Brain microvascular endothelial cell (primary cell): ENCODE data around the gene CRTAP.
A peak's percentile ranks its signal among the peaks of the same experiment; 100 is the strongest.

Experiments used
- DNase-seq: peaks from one replicate; pipeline ENCODE4 v3.0.0-alpha.2; 2020
- H3K27ac ChIP-seq: fragments of 250-450 bp; sonication (Bioruptor Pico); 2 replicates; pipeline ENCODE4 v1.5.1; 2020; ENCODE audit warnings: mild to moderate bottlenecking, moderate library complexity
- H3K27me3 ChIP-seq: fragments of 250-450 bp; sonication (Bioruptor Pico); replicated peaks from 2 replicates; pipeline ENCODE4 v1.5.1; 2020; ENCODE audit warnings: mild to moderate bottlenecking
- H3K36me3 ChIP-seq: fragments of 250-450 bp; sonication (Bioruptor Pico); replicated peaks from 2 replicates; pipeline ENCODE4 v1.5.1; 2020; ENCODE audit warnings: mild to moderate bottlenecking
- H3K4me3 ChIP-seq: 2 replicates; pipeline ENCODE4 v1.5.1; 2011; ENCODE audit warnings: low read depth, mild to moderate bottlenecking, control low read depth, low read length, moderate library complexity
- in situ Hi-C: cut with HindIII; loops from 2 replicates; pipeline ENCODE4 v1.10.0; 2017; ENCODE audit warnings: low sequenced_read_pairs, low pct_ligation_motif_present
- TF ChIP-seq, protein P1 (sequence below): IDR thresholded peaks from 2 replicates; pipeline ENCODE4 v1.5.1; 2011; ENCODE audit warnings: low read depth, mild to moderate bottlenecking, moderate library complexity, low read length, control low read depth, inconsistent platforms; ENCODE audit errors: missing control alignments

The CRTAP gene

DNA sequence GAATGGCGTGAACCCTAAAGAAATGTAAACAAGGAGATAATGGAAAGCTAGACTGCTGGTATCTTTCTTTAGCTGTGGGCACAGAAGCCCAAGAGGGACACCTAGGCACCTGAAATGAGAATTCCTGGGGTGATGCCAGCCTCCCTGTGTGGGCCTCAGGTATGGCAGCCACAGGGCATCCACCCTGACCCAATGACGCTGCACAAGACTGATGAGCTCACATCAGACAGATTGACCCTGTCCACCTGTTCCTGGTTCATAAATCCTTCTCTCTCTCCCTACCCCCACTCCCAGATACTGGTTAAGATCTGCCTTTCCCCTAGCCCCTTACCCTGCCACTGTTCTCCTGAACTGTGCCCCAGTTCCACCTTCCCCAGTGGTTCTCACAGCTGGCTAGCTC lies 18.4 kb upstream of the CRTAP start:
- DNase-seq, result no peak
- peak overlapping the region; percentile 87 for H3K4me3 ChIP-seq
- no peaks in the 10 kb centered on the region for H3K27me3 ChIP-seq
- no peak overlapping the region for H3K27ac ChIP-seq
- in situ Hi-C loops, result no loop called here
- TF ChIP-seq, protein P1, sequence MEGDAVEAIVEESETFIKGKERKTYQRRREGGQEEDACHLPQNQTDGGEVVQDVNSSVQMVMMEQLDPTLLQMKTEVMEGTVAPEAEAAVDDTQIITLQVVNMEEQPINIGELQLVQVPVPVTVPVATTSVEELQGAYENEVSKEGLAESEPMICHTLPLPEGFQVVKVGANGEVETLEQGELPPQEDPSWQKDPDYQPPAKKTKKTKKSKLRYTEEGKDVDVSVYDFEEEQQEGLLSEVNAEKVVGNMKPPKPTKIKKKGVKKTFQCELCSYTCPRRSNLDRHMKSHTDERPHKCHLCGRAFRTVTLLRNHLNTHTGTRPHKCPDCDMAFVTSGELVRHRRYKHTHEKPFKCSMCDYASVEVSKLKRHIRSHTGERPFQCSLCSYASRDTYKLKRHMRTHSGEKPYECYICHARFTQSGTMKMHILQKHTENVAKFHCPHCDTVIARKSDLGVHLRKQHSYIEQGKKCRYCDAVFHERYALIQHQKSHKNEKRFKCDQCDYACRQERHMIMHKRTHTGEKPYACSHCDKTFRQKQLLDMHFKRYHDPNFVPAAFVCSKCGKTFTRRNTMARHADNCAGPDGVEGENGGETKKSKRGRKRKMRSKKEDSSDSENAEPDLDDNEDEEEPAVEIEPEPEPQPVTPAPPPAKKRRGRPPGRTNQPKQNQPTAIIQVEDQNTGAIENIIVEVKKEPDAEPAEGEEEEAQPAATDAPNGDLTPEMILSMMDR, result no peak
- H3K36me3 ChIP-seq, result peaks cover 20% of the 10 kb centered on the region

DNA sequence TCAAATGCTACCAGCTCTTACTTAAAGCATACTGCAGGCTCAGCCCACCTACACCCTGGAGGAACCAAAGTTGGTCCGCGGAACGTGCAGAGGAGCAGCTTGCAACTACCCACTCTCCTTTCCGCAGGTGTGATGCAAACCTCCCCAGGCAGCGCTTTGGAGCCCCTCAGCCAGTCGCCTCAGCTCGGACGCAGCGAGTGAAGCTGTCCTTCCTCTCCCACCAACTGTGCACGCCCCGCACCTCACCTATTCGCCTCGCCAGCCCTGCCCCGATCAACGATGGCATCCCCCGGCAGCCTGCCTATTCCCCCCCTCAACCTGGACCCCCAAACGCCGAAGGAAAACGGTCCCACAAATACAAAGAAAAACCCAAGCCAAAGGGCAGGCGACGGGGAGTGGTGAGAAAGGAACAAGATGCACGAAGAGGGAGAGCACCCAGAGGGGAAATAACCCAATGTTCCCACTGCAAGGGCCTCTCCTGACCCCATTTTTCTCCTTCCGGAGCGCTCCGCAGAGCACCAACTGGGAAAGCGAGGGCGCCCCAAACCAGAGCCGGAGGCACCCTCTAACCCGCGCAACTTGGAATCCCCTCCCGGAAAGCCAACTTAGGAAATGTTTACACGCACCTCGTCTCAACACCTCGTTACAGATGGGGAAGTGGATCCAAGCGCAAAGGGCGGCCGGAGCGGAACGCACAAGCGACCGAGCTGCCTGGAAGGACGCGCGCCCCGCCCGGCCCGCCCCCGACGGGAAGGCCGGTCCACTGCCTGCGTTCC lies 17.5 kb upstream of the CRTAP start:
- H3K27me3 ChIP-seq, result no peaks in the 10 kb centered on the region
- peak; percentile 16 for DNase-seq
- TF ChIP-seq, protein P1, result no peak
- peak overlapping the region; percentile 87 for H3K4me3 ChIP-seq
- in situ Hi-C loops, result no loop called here
- peak overlapping the region; percentile 89 for H3K27ac ChIP-seq
- peaks cover 18% of the 10 kb centered on the region for H3K36me3 ChIP-seq

DNA sequence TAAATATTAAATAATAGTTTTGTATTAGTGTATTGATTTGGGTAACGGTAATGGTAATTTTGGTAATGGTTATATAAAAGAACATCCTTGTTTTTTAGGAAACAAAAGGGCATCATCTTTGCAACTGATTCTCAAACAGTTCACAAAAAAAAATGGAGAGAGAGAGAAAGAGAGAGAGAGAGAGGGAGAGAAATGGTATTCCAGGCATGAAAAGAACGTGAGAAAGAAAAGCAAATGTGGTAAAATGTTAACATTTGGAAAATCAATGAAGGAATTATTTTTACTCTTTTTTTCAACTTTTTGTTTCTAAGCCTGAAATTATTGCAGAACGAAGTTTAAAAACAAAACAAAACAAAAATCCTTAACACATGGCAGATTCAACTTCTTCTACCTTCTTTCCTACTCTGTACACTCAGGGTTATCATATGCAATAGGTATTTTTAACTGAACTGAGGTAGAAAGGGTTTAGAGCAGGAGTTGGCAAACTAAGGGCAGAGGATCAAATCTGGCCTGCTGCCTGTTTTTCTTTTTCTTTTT lies 14.6 kb upstream of the CRTAP start:
- TF ChIP-seq, protein P1, result no peak
- Histone ChIP-seq H3K27ac (no peak overlapping the region), H3K36me3 (no peaks in the 10 kb centered on the region), H3K27me3 (no peaks in the 10 kb centered on the region), H3K4me3 (no peak overlapping the region)
- no peak for DNase-seq
- in situ Hi-C loops, result no loop called here

DNA sequence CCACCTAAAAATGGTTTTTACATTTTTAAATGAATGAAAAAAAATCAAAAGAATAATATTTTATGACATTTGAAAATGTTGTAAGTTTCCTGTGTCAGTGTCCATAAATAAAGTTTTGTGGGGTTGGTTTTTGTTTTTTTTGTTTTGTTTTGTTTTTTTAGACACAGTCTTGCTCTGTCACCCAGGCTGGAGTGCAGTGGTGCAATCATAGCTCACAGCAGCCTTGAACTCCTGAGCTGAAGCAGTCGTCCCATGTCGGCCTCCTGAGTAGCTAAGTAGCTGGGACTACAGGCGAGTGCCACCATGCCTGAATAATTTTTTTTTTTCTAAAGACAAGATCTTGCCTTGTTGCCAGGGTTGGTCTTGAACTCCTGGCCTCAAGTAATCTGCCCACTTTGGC lies 14.1 kb upstream of the CRTAP start:
- DNase-seq, result no peak
- Histone ChIP-seq H3K36me3 (no peaks in the 10 kb centered on the region), H3K4me3 (no peak overlapping the region), H3K27ac (no peak overlapping the region), H3K27me3 (no peaks in the 10 kb centered on the region)
- in situ Hi-C loops, result no loop called here
- TF ChIP-seq, protein P1, result no peak

DNA sequence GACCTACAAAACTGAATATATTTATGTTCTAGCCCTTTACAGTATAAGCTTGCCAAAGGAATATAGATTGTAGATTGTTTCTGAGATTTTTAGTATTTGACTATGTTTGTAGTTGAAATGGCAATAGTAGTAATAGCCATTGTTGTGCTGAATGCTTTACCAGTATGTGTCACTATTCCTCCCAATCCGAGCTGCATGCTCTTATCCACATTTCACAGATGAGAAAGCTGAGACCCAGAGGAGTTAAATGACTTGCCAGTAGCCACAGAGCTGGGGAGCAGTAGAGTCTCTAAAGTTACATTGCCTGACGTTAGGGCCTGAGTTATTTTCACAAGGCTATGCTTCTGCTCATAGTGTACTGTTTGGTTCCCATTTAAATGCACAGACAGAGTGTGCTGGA lies 13.6 kb upstream of the CRTAP start:
- Histone ChIP-seq H3K36me3 (no peaks in the 10 kb centered on the region), H3K27me3 (no peaks in the 10 kb centered on the region), H3K4me3 (no peak overlapping the region), H3K27ac (no peak overlapping the region)
- TF ChIP-seq, protein P1, result no peak
- no peak for DNase-seq
- in situ Hi-C loops, result no loop called here
